Ovary (tissue), 9 donors: ENCODE data around the gene USP46. TPM values are rescaled to one million over a fixed set of nuclear protein-coding genes. Genes with fewer than 3 reads are reported as not detected.

ENCODE experiments used
- DNase-seq, 5 donors: peaks; one replicate each; pipeline ENCODE4 v3.0.0-alpha.2; 2019 to 2020
- H3K27ac ChIP-seq, 2 donors: fragments of 200-600 bp; one replicate each; pipeline versions ENCODE4 v1.5.1 to v1.8.0; 2019 to 2022
- H3K27me3 ChIP-seq: fragments of 200-600 bp; one replicate; pipeline ENCODE4 v1.8.0; 2022
- H3K36me3 ChIP-seq: fragments of 200-600 bp; sonication (generic); one replicate; pipeline ENCODE4 v1.5.1; 2019
- H3K4me1 ChIP-seq: one replicate; pipeline ENCODE4 v1.8.1; 2013; ENCODE audit warnings: mild to moderate bottlenecking, moderate library complexity; ENCODE audit not compliant: insufficient read depth
- H3K4me3 ChIP-seq: fragments of 200-600 bp; sonication (generic); one replicate; pipeline ENCODE4 v1.5.1; 2017
- H3K9me3 ChIP-seq, 2 donors: fragments of 200-600 bp in 1 of 2; sonication (generic) in 1 of 2; one replicate each; pipeline versions ENCODE4 v1.5.1 to v1.8.1; 2013 to 2019; ENCODE audit warnings: mild to moderate bottlenecking in 1 of 2, moderate library complexity in 1 of 2
- CTCF ChIP-seq, 3 donors: fragments of 450-650 bp in 2 of 3; fragments of 200-600 bp in 1 of 3; IDR thresholded peaks; one replicate each; pipeline versions ENCODE4 v1.5.1 to v1.8.0; 2016 to 2022; ENCODE audit warnings: antibody characterized with exemption in 3 of 3, mild to moderate bottlenecking in 1 of 3
- EP300 ChIP-seq: sonication (generic); formaldehyde crosslinking; IDR thresholded peaks from one replicate; pipeline ENCODE4 v1.6.1; 2017; ENCODE audit warnings: antibody characterized with exemption
- POLR2A ChIP-seq: fragments of 450-650 bp; IDR thresholded peaks from one replicate; pipeline ENCODE4 v1.6.1; 2017; ENCODE audit warnings: antibody characterized with exemption, mild to moderate bottlenecking, moderate library complexity
- WGBS, 3 donors: extraction: QIAGEN DNeasy Blood & Tissue Kit in 1 of 3; methylation state at CpG; one replicate each; pipeline versions ENCODE4 v1.1.5 to v1.1.7; 2013 to 2017; 5-methylcytosine and 5-hydroxymethylcytosine counted together
- intact Hi-C, 4 donors: fragments of 100-400 bp; cut with DNase I; formaldehyde crosslinking; loops; one replicate each; pipeline versions ENCODE4 v1.11.0 to v1.15.1; 2022 to 2023
- polyA plus RNA-seq, 2 donors: library from polyadenylated mRNA; stranded (reverse); fragments of 200-250 nt in 1 of 2; fragments of 350-450 nt in 1 of 2; fragmentation: Illumina TruSeq in 1 of 2; extraction: RNeasy Lipid Tissue Mini Kit (QIAGEN cat#74804) in 1 of 2; gene quantifications; one replicate each; pipeline ENCODE4 v1.2.3, GENCODE V29; 2013 to 2014
- total RNA-seq, 7 donors: library from RNA; depleted of rRNA in 2 of 7; stranded (reverse); fragments of >200 nt in 2 of 7; fragmentation: NEBNext Ultra II Directional in 3 of 7; extraction: Animal tissue kit (Norgen Biotek cat#: 25700) in 3 of 7; gene quantifications; one replicate each; pipeline versions ENCODE4 v1.1.0 to v1.2.4, GENCODE V29; 2016 to 2023
- donor health status: DM: no; HTN: no; CAD: no; lungs with moderate emphysema.
- donor health status: DM: no; HTN: no; CAD: no.
- donor health status: Bipolar disorder and iron deficiency.
- donor health status: DM: yes; HTN: yes; CAD: no.
- donor health status: DM: no; HTN: no; CAD: no.
- donor health status: DM: yes; HTN: yes; CAD: no.

Gene USP46
- total and polyA plus RNA-seq, 9 donors: 7.6 to 51.6 (median 26.9) TPM

GRCh38 chr4:52643190-52643589 is 15.9 kb downstream of the USP46 start:
- intact Hi-C loops: no loop called here
- Histone ChIP-seq H3K27me3 (no peaks in the 10 kb centered on the region), H3K36me3 (no peaks in the 10 kb centered on the region), H3K27ac (no peak overlapping the region), H3K4me3 (no peak overlapping the region), H3K4me1 (peaks cover 13% of the 10 kb centered on the region), H3K9me3 (no peaks in the 10 kb centered on the region)
- TF ChIP-seq EP300 (no peak), POLR2A (no peak), CTCF (IDR thresholded peaks at IDR 0.05) (no peak)
- no peak for DNase-seq
- 88 to 95% (median 93%) methylated on average over 2 of the region's 2 CpGs for WGBS, 3 donors

DNA sequence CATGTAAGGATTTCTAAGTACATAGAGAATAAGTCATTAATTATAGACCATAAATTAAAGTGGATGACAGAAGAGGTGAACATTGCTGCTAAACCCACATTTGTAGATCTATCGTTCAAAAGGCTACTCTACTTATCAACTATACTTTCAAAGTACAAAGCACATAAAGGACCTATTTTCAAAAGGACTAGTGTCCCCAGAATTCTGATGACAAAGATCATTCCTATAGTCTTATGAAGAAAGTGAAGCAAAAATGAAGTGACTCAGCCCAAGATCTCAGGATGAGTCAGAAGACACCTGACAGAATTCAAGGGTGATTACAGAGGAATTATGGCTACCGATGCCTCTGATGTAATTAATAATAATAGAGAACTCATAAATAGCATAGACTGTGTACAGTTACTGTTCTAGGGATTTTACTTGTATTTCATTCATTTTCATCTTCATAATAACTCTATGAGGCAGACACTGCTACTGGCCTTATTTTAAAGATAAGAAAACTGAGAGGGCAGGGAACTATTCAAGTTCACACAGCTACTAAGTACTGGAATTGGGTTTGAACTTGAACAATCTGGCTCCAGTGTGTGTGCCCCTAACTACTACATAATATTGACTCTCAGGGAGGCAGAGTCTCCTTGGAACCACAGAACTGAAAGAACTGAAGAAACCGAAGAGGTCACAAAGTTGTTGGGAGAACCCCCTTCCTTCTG is 17.1 kb downstream of the USP46 start:
- WGBS, 3 donors: 49 to 69% (median 62%) methylated on average over 3 of the region's 3 CpGs
- peaks cover 13% of the 10 kb centered on the region for H3K4me1 ChIP-seq

DNA sequence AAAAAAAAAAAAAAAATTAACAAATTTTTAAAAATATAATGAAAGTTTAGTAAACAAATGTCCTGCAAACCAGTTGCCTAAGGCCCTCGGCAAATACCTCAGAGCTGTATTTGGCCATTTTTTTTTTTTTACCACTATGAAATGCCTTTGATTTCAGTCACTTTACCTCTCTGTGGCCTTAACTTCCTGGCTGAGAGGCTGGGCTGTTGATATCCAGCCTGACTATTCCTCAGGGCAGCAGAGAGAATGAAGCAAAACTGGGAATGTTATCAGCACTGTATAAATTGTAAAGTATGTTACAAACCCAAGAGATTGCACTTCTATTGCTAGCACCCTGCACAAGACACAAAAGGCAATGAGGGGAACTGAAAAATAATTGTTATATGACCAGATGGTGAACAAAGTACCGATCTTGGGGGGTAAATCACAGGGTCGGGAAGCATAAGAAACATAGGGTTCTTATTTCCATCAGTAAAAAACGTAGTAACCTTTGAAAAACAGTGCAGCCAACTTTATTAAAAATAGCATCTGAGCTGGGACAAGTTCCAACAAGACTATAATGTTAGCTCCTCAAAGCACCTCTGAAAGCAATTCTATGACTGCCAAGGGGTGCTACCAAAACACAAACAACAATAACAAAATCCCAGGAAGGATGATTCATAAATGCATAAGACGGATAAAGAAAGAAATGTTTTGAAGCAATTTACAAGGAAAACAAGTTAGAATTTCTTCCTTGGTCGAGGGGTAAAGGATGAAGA is 18.1 kb downstream of the USP46 start:
- intact Hi-C loops: no loop called here
- H3K4me3 ChIP-seq: no peak overlapping the region
- peak overlapping the region in 1 of 2 donors; percentile 1 for H3K27ac ChIP-seq
- H3K27me3 ChIP-seq: no peaks in the 10 kb centered on the region
- WGBS, 3 donors: 4 to 9% (median 5%) methylated on average over 6 of the region's 6 CpGs
- TF ChIP-seq EP300: no peak
- no peak for TF ChIP-seq CTCF (IDR thresholded peaks at IDR 0.05)
- TF ChIP-seq POLR2A: no peak
- H3K4me1 ChIP-seq: peaks cover 14% of the 10 kb centered on the region
- H3K9me3 ChIP-seq: no peaks in the 10 kb centered on the region
- H3K36me3 ChIP-seq: no peaks in the 10 kb centered on the region
- no peak for DNase-seq

More for the DNA sequence above, 17.1 kb downstream of the USP46 start:
- H3K27me3 ChIP-seq: no peaks in the 10 kb centered on the region
- no peak overlapping the region for H3K4me3 ChIP-seq
- no peaks in the 10 kb centered on the region for H3K9me3 ChIP-seq
- peak overlapping the region in 1 of 2 donors; percentile 1 for H3K27ac ChIP-seq
- H3K36me3 ChIP-seq: no peaks in the 10 kb centered on the region
- intact Hi-C loops: no loop called here
- no peak for DNase-seq
- TF ChIP-seq POLR2A (no peak), CTCF (IDR thresholded peaks at IDR 0.05) (no peak), EP300 (no peak)

DNA sequence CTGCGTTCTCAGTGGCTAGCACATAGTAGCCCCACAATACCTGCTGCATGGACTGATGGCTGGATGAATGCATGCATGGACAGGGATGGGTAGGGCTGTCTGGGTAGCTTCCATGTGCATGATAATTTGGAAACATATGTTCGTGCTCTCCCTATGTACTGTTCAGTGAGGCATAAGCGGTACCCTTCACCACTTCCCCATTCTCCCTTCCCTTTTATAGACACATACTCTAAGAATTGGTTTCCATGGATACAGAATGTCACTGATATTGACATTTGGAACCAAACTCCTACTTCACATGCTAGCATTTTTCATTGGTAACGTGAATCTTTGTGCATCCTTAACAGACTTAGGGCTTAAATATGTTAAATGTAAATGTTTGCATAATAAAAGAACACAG is 20.4 kb downstream of the USP46 start:
- WGBS, 3 donors: 81 to 98% (median 96%) methylated on average over 4 of the region's 4 CpGs
- Histone ChIP-seq H3K36me3 (no peaks in the 10 kb centered on the region), H3K4me3 (no peak overlapping the region), H3K27ac (no peak overlapping the region), H3K27me3 (no peaks in the 10 kb centered on the region), H3K9me3 (no peaks in the 10 kb centered on the region), H3K4me1 (peaks cover 11% of the 10 kb centered on the region)
- TF ChIP-seq CTCF (IDR thresholded peaks at IDR 0.05) (no peak), POLR2A (no peak), EP300 (no peak)
- intact Hi-C loops: no loop called here
- DNase-seq: no peak
